Gastroesophageal sphincter (tissue), 3 donors: Measurements from ENCODE around the gene RBMS2.

Experiments used
- CTCF ChIP-seq, 4 experiments: fragments of 200-600 bp in 2 of 4; fragments of 450-650 bp in 2 of 4; sonication (generic) in 1 of 4; IDR thresholded peaks; one replicate each; pipeline ENCODE4 v1.5.1; 2017 to 2019; ENCODE audit warnings: antibody characterized with exemption in 4 of 4, mild to moderate bottlenecking in 2 of 4, moderate library complexity in 2 of 4
- POLR2A ChIP-seq, 2 donors: fragments of 450-650 bp; IDR thresholded peaks; one replicate each; pipeline ENCODE4 v1.6.1; 2017; ENCODE audit warnings: antibody characterized with exemption in 2 of 2, mild to moderate bottlenecking in 2 of 2, moderate library complexity in 1 of 2
- POLR2AphosphoS5 ChIP-seq: sonication (generic); formaldehyde crosslinking; IDR thresholded peaks from one replicate; pipeline ENCODE4 v1.6.1; 2017; ENCODE audit warnings: antibody characterized with exemption

DNA sequence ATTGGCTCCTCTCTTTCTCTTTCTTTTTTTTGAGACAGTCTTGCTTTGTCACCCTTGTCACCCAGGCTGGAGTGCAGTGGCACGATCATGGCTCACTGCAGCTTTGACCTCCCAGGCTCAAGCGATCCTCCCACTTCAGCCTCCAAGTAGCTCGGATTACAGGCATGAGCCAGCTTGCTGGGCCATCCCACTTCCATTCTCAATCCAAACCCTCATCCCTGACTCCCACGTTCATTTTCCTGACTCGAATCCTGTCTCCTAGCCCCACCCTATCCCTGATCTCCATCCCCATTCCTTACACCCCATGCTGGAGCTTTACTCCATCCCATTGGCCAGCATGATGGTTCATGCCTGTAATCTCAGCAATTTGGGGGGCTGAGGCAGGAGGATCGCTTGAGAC is 45.5 kb upstream of the RBMS2 start:
- TF ChIP-seq POLR2A (IDR thresholded peaks at IDR 0.05): no peak
- no peak for TF ChIP-seq CTCF (IDR thresholded peaks at IDR 0.05)
- TF ChIP-seq POLR2AphosphoS5: no peak
